Adrenal gland (tissue), 5 donors: ENCODE data around the gene PWWP2B.

ENCODE experiments used
- POLR2A ChIP-seq, 2 donors: fragments of 450-650 bp; IDR thresholded peaks; one replicate each; pipeline ENCODE4 v1.6.1; 2017; ENCODE audit warnings: antibody characterized with exemption in 2 of 2, mild to moderate bottlenecking in 2 of 2, moderate library complexity in 1 of 2
- TF ChIP-seq, protein P1 (sequence below), 6 experiments: fragments of 450-650 bp in 4 of 6; fragments of 200-600 bp in 2 of 6; sonication (generic) in 1 of 6; IDR thresholded peaks; 1 replicate in 5 of 6; 2 replicates in 1 of 6; pipeline versions ENCODE4 v1.5.1 to v1.8.0; 2016 to 2021; ENCODE audit warnings: antibody characterized with exemption in 6 of 6, mild to moderate bottlenecking in 2 of 6, moderate library complexity in 1 of 6
- donor health status: DM: no; HTN: no; CAD: no.

DNA sequence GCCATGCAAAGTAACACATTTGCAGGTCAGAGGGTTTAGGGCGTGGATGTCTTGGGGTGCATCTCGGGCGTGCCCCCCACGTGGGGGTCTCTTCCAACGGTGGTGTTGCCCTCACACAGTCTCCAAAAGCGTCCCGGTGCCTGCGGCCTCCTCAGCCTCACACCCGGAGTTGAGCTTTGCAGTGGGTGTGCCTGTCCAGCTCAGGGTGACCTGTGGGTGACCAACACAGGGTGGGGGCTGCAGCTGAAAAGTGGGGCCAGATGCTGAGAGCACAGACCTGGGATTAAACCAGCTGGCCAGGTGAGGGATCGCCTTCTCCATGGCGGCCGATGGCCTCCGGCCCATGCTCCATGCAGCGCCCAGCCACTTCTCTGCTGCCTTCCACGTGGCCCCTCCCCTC, 63.1 kb downstream of the PWWP2B start:
- no peak for TF ChIP-seq POLR2A (IDR thresholded peaks at IDR 0.05)
- TF ChIP-seq, protein P1, sequence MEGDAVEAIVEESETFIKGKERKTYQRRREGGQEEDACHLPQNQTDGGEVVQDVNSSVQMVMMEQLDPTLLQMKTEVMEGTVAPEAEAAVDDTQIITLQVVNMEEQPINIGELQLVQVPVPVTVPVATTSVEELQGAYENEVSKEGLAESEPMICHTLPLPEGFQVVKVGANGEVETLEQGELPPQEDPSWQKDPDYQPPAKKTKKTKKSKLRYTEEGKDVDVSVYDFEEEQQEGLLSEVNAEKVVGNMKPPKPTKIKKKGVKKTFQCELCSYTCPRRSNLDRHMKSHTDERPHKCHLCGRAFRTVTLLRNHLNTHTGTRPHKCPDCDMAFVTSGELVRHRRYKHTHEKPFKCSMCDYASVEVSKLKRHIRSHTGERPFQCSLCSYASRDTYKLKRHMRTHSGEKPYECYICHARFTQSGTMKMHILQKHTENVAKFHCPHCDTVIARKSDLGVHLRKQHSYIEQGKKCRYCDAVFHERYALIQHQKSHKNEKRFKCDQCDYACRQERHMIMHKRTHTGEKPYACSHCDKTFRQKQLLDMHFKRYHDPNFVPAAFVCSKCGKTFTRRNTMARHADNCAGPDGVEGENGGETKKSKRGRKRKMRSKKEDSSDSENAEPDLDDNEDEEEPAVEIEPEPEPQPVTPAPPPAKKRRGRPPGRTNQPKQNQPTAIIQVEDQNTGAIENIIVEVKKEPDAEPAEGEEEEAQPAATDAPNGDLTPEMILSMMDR (IDR thresholded peaks at IDR 0.05): no peak
